GM23338 (cell line): ENCODE results near the gene PARVB. TPM values are rescaled to one million over a fixed set of nuclear protein-coding genes. Genes with fewer than 3 reads are reported as not detected.

Experiments
- ATAC-seq: fragments of 200-7000 bp; cut with Tn5 transposase; 3 replicates; pipeline ENCODE4 v1.9.1; 2020
- DNase-seq: peaks from one replicate; pipeline ENCODE4 v3.0.0-alpha.2; 2015; ENCODE audit warnings: low spot score
- H2AFZ ChIP-seq: fragments of 200-600 bp; sonication (generic); 2 replicates; pipeline ENCODE4 v1.8.0; 2016; ENCODE audit warnings: antibody characterized with exemption, mild to moderate bottlenecking, moderate library complexity
- H3F3A ChIP-seq: fragments of 200-600 bp; sonication (generic); replicated peaks from 2 replicates; pipeline ENCODE4 v1.8.0; 2017; ENCODE audit warnings: antibody characterized with exemption, mixed run types, low read depth
- H3K27ac ChIP-seq: fragments of 200-600 bp; sonication (generic); 2 replicates; pipeline ENCODE4 v1.6.1; 2016; ENCODE audit warnings: low read depth
- H3K27me3 ChIP-seq: fragments of 200-600 bp; sonication (generic); 2 replicates; pipeline ENCODE4 v1.8.0; 2016; ENCODE audit warnings: mild to moderate bottlenecking, mixed run types, moderate library complexity; ENCODE audit not compliant: insufficient read depth
- H3K36me3 ChIP-seq: fragments of 200-600 bp; sonication (generic); 2 replicates; pipeline ENCODE4 v1.8.0; 2016; ENCODE audit warnings: mild to moderate bottlenecking; ENCODE audit not compliant: insufficient read depth
- H3K4me1 ChIP-seq: fragments of 200-600 bp; sonication (generic); 2 replicates; pipeline ENCODE4 v1.8.0; 2016; ENCODE audit warnings: mild to moderate bottlenecking, moderate library complexity; ENCODE audit not compliant: insufficient read depth
- H3K4me2 ChIP-seq: fragments of 200-600 bp; sonication (generic); 2 replicates; pipeline ENCODE4 v1.7.1; 2017; ENCODE audit warnings: mixed run types
- H3K4me3 ChIP-seq: fragments of 200-600 bp; sonication (generic); 2 replicates; pipeline ENCODE4 v1.6.1; 2016; ENCODE audit warnings: mixed run types
- H3K79me2 ChIP-seq: fragments of 200-600 bp; sonication (generic); replicated peaks from 2 replicates; pipeline ENCODE4 v1.8.0; 2017; ENCODE audit warnings: mild to moderate bottlenecking; ENCODE audit not compliant: insufficient read depth
- H3K9me2 ChIP-seq: fragments of 200-600 bp; sonication (generic); 2 replicates; pipeline ENCODE4 v1.8.0; 2017; ENCODE audit not compliant: insufficient read depth
- H4K20me1 ChIP-seq: fragments of 200-600 bp; sonication (generic); replicated peaks from 2 replicates; pipeline ENCODE4 v1.8.0; 2017; ENCODE audit warnings: mild to moderate bottlenecking; ENCODE audit not compliant: insufficient read depth
- H3K27ac Mint-ChIP-seq: 2 replicates; pipeline ENCODE4 v1.8.0; 2020; ENCODE audit warnings: inconsistent platforms, mild to moderate bottlenecking, moderate library complexity, mixed read lengths
- H3K27me3 Mint-ChIP-seq: 3 replicates; pipeline ENCODE4 v1.8.0; 2022; ENCODE audit warnings: low read depth, mild to moderate bottlenecking, moderate library complexity, mixed read lengths, inconsistent platforms; ENCODE audit not compliant: insufficient read depth, poor library complexity
- H3K36me3 Mint-ChIP-seq: 3 replicates; pipeline ENCODE4 v1.8.0; 2021; ENCODE audit warnings: low read depth, mild to moderate bottlenecking, inconsistent platforms, moderate library complexity, mixed read lengths
- H3K4me1 Mint-ChIP-seq: 3 replicates; pipeline ENCODE4 v1.8.0; 2020; ENCODE audit warnings: mild to moderate bottlenecking, inconsistent platforms, mixed read lengths
- H3K4me3 Mint-ChIP-seq: 3 replicates; pipeline ENCODE4 v1.8.0; 2021; ENCODE audit warnings: moderate library complexity, mild to moderate bottlenecking, inconsistent platforms, mixed read lengths
- H3K9me3 Mint-ChIP-seq: 3 replicates; pipeline ENCODE4 v1.8.0; 2020; ENCODE audit warnings: moderate library complexity, mild to moderate bottlenecking, inconsistent platforms, mixed read lengths
- ZNF114 ChIP-seq: fragments of 250-450 bp; sonication (Bioruptor Pico); IDR thresholded peaks from 2 replicates; pipeline ENCODE4 v1.5.0; 2020; ENCODE audit warnings: mild to moderate bottlenecking, moderate library complexity
- ZNF331 ChIP-seq: fragments of 250-450 bp; sonication (Bioruptor Pico); IDR thresholded peaks from 2 replicates; pipeline ENCODE4 v1.5.0; 2020; ENCODE audit warnings: low read depth, mild to moderate bottlenecking, moderate library complexity
- polyA plus RNA-seq: library from polyadenylated mRNA; unstranded; fragments of >200 nt; fragmentation: Nextera tagmentation; extraction: Ambion mirVana; gene quantifications from 2 replicates; pipeline ENCODE4 v1.2.1, GENCODE V29; 2016
- total RNA-seq: library from RNA; depleted of rRNA; stranded (reverse); fragments of >200 nt; shearing (Covaris generic); gene quantifications from 2 replicates; pipeline ENCODE4 v1.2.3, GENCODE V29; 2014
- TF ChIP-seq, protein P1 (sequence below): fragments of 250-450 bp; sonication (Bioruptor Pico); IDR thresholded peaks from 2 replicates; pipeline ENCODE4 v1.5.0; 2020; ENCODE audit warnings: mild to moderate bottlenecking, moderate library complexity
- TF ChIP-seq, protein P2 (sequence below), 2 experiments: fragments of 200-600 bp in 1 of 2; sonication (generic) in 1 of 2; conservative IDR thresholded peaks; 2 replicates each; pipeline versions ENCODE4 v1.5.1 to v1.6.1; 2016 to 2017; ENCODE audit warnings: antibody characterized with exemption in 2 of 2, low read depth in 2 of 2, mild to moderate bottlenecking in 2 of 2, moderate library complexity in 1 of 2

Gene PARVB
- total and polyA plus RNA-seq, 2 experiments from 2014 or later = 4.3 to 7.7 TPM

DNA sequence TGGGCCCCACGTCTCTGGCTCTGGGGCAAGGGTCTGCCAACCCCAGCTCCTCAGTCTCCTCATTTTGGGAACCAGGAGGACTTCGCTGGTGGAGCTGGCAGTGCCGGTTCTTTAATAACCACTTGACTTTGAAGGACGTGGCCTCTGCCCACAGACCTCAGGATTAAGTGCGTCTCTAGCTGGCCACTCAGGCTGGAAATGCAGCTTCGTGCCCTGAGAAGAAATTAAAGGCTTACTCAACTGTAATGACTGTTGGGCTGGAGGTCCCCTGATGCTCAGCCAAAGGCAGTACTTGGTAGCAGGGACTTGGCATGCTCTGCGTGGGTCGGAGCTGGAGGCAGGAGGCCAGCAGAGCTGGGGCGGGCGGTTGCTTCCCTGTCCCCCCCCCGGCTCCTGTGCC lies 139.9 kb downstream of the PARVB start:
- Mint-ChIP-seq H3K36me3 (no peaks in the 10 kb centered on the region; the same call in 1 of the 3 replicates), H3K4me1 (peaks cover 25% of the 10 kb centered on the region), H3K9me3 (no peaks in the 10 kb centered on the region), H3K27ac (no peak overlapping the region), H3K4me3 (no peak overlapping the region), H3K27me3 (peaks cover 6% of the 10 kb centered on the region)
- no peak for DNase-seq
- Histone ChIP-seq H3K4me3 (no peak overlapping the region), H3K4me1 (peaks cover 3% of the 10 kb centered on the region; the same call in 1 of the 2 replicates), H3K27ac (0 out of 2 replicates have a peak overlapping the region, but pooled peaks have one; percentile 26), H3K4me2 (no peak overlapping the region), H3F3A (no peaks in the 10 kb centered on the region), H2AFZ (no peak overlapping the region), H3K79me2 (no peaks in the 10 kb centered on the region), H3K36me3 (no peaks in the 10 kb centered on the region), H3K9me2 (no peaks in the 10 kb centered on the region), H3K27me3 (no peaks in the 10 kb centered on the region), H4K20me1 (no peaks in the 10 kb centered on the region)
- TF ChIP-seq, protein P1, sequence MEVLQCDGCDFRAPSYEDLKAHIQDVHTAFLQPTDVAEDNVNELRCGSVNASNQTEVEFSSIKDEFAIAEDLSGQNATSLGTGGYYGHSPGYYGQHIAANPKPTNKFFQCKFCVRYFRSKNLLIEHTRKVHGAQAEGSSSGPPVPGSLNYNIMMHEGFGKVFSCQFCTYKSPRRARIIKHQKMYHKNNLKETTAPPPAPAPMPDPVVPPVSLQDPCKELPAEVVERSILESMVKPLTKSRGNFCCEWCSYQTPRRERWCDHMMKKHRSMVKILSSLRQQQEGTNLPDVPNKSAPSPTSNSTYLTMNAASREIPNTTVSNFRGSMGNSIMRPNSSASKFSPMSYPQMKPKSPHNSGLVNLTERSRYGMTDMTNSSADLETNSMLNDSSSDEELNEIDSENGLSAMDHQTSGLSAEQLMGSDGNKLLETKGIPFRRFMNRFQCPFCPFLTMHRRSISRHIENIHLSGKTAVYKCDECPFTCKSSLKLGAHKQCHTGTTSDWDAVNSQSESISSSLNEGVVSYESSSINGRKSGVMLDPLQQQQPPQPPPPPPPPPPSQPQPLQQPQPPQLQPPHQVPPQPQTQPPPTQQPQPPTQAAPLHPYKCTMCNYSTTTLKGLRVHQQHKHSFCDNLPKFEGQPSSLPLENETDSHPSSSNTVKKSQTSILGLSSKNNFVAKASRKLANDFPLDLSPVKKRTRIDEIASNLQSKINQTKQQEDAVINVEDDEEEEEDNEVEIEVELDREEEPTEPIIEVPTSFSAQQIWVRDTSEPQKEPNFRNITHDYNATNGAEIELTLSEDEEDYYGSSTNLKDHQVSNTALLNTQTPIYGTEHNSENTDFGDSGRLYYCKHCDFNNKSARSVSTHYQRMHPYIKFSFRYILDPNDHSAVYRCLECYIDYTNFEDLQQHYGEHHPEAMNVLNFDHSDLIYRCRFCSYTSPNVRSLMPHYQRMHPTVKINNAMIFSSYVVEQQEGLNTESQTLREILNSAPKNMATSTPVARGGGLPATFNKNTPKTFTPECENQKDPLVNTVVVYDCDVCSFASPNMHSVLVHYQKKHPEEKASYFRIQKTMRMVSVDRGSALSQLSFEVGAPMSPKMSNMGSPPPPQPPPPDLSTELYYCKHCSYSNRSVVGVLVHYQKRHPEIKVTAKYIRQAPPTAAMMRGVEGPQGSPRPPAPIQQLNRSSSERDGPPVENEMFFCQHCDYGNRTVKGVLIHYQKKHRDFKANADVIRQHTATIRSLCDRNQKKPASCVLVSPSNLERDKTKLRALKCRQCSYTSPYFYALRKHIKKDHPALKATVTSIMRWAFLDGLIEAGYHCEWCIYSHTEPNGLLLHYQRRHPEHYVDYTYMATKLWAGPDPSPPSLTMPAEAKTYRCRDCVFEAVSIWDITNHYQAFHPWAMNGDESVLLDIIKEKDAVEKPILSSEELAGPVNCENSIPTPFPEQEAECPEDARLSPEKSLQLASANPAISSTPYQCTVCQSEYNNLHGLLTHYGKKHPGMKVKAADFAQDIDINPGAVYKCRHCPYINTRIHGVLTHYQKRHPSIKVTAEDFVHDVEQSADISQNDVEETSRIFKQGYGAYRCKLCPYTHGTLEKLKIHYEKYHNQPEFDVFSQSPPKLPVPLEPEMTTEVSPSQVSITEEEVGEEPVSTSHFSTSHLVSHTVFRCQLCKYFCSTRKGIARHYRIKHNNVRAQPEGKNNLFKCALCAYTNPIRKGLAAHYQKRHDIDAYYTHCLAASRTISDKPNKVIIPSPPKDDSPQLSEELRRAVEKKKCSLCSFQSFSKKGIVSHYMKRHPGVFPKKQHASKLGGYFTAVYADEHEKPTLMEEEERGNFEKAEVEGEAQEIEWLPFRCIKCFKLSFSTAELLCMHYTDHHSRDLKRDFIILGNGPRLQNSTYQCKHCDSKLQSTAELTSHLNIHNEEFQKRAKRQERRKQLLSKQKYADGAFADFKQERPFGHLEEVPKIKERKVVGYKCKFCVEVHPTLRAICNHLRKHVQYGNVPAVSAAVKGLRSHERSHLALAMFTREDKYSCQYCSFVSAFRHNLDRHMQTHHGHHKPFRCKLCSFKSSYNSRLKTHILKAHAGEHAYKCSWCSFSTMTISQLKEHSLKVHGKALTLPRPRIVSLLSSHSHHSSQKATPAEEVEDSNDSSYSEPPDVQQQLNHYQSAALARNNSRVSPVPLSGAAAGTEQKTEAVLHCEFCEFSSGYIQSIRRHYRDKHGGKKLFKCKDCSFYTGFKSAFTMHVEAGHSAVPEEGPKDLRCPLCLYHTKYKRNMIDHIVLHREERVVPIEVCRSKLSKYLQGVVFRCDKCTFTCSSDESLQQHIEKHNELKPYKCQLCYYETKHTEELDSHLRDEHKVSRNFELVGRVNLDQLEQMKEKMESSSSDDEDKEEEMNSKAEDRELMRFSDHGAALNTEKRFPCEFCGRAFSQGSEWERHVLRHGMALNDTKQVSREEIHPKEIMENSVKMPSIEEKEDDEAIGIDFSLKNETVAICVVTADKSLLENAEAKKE (CRISPR knock-in tag) = no peak
- TF ChIP-seq ZNF114 (CRISPR knock-in tag) (no peak), ZNF331 (CRISPR knock-in tag) (no peak)
- TF ChIP-seq, protein P2, sequence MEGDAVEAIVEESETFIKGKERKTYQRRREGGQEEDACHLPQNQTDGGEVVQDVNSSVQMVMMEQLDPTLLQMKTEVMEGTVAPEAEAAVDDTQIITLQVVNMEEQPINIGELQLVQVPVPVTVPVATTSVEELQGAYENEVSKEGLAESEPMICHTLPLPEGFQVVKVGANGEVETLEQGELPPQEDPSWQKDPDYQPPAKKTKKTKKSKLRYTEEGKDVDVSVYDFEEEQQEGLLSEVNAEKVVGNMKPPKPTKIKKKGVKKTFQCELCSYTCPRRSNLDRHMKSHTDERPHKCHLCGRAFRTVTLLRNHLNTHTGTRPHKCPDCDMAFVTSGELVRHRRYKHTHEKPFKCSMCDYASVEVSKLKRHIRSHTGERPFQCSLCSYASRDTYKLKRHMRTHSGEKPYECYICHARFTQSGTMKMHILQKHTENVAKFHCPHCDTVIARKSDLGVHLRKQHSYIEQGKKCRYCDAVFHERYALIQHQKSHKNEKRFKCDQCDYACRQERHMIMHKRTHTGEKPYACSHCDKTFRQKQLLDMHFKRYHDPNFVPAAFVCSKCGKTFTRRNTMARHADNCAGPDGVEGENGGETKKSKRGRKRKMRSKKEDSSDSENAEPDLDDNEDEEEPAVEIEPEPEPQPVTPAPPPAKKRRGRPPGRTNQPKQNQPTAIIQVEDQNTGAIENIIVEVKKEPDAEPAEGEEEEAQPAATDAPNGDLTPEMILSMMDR (conservative IDR thresholded peaks at IDR 0.05; ENCODE audit: low read depth in 2 of 2) = no peak
- ATAC-seq = no peak
